NCI-H2171 treated with DMSO at 0.1 percent for 48 hours (cell line): ENCODE data around the gene TSPEAR.
"Not testable (repeated sequence)": the region's sequence is repeated elsewhere in the genome, so short reads cannot be mapped to it uniquely, and the experiment has no call there.

Experiments
- DNase-seq: peaks from one replicate; lab custom pipeline; 2025; lab: John Stamatoyannopoulos, UW

The TSPEAR gene

DNA sequence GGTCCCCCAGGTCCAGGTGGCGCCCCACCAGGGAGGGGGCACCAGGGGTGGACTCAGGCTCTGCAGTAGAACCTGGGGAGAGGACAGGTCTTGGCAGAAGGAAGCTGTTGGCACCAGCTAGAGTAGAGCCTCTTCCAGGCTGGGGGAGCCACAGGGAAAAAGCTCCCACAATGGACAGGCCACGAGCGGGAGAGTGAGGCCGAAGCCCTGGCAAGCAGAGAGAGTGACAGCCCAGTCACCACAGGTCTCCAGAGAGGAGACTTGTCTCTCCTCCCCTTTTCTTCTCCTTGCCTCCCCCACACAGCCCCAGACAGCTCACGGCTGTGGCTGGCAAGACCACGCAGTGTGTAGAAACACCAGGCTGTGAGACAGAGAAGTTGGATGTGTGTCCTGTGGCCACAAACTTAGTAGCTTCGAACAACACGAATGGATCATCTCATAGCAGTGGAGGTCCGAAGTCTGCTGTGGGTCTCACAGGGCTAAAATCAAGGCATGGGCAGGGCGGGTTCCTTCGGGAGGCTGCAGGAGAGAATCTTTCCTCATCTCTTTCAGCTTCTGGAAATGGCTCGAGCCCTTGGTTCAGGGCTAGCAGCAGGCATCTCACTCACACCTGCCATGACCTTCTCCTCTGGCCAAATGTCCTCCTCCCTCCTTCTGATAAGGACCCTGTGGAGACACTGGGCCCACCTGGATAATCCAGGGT, 60.2 kb downstream of the TSPEAR start:
- no peak for DNase-seq

DNA sequence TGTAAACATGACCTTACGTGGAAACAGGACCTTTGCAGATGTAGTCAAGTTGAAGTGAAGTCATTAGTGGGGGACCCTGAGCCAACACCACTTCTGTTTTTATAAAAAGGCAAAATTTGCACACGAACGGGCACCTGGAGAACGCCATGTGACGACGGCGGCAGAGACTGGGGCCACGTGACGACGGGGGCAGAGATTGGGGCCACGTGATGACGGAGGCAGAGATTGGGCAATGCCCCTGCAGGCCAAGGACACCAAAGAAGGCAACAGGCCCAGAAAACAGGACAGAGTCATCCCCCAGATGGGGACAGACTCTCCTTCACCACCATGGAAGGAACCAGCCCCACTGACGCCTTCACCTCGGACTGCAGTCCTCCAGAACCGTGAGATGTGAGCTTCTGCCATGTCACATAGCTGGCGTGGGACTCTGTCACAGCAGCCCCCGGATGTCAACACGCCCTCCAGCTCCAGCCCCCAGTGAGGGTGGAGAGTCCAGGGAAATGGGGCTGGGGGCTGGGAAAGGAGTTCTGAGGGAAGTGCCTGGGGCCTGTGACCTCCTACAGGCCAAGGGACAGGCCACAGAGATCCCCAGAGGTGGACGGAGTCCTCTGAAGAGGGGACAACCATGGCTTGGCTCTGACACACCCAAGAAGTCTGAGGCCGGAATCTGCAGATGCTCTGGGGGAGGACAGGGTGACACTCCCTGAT, 61.0 kb downstream of the TSPEAR start:
- no peak for DNase-seq

DNA sequence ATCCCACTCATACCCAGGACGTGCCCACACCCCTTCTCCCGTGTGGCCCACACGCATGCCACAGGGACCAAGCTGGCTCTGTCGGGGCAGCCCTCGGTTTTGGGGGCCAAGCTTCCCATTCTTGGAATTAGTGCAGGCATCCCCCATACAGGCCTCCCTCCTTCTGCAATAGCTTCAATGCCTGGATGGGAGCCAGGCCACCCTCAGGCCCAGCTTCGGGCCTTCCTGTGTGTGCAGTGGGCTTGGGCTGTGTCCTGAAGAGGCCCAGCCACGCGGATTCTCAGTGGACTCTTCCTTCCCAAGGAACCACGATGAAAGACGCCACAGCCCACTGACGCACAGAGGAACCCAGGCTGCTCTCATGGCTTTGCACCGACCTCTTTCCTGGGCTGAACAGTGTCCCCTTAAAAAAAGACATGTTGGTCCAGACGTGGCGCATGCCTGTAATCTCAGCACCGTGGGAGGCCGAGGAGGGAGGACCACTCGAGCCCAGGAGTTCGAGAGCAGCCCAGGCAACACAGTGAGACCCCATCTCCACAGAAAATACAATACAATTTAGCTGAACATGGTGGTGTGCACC, 61.8 kb downstream of the TSPEAR start:
- no peak for DNase-seq

DNA sequence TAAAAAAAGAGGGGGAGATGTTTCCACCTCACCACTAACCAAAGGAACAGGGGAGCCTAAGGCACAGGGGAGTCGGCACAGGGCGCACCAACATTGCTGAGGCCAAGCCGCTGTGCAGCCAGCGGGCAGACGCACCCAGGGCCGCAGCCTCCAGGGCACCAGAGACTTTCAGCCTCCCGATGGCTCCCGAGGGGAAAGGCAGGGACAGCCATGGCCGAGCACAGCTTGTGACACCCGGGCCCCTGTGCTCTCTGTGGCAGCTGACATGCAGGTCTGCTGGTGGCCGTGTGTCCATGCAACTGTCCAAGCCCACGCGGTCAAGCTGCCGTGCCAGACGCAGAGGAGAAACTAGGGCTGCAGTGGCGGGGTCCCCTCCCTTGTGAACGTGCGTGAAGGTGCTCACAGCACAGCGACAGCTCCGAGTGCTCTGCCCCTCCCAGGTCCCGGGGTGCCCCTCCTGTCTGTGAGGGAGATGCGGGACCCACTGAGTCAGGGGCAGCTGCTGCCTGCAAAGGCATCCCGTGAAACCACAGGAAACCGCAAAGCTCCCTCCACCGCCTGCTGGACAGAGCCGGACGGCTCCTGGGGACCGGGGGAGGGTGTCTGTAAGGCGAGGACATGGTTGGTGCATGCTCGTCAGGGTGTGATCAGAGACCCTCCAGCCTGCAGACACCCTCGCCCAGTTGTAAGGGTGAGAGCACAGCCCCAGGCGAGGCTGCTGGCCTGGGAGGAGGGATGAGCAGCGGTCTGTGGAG, 62.6 kb downstream of the TSPEAR start:
- no peak for DNase-seq

DNA sequence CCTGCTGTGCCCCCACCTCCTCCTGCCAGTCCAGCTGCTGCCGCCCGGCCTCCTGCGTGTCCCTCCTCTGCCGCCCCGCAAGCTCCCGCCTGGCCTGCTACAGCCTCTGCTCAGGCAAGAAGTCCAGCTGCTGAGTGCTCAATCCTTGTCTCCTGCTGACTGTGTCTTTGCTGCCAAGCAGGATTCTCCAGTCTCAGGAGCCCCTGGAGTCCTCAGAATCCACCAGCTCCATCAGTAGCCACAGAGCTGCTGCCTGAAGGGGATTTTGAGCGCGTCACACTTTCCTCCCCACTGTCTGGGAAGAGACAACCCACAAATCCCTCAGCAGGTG, 64.2 kb downstream of the TSPEAR start:
- no peak for DNase-seq

DNA sequence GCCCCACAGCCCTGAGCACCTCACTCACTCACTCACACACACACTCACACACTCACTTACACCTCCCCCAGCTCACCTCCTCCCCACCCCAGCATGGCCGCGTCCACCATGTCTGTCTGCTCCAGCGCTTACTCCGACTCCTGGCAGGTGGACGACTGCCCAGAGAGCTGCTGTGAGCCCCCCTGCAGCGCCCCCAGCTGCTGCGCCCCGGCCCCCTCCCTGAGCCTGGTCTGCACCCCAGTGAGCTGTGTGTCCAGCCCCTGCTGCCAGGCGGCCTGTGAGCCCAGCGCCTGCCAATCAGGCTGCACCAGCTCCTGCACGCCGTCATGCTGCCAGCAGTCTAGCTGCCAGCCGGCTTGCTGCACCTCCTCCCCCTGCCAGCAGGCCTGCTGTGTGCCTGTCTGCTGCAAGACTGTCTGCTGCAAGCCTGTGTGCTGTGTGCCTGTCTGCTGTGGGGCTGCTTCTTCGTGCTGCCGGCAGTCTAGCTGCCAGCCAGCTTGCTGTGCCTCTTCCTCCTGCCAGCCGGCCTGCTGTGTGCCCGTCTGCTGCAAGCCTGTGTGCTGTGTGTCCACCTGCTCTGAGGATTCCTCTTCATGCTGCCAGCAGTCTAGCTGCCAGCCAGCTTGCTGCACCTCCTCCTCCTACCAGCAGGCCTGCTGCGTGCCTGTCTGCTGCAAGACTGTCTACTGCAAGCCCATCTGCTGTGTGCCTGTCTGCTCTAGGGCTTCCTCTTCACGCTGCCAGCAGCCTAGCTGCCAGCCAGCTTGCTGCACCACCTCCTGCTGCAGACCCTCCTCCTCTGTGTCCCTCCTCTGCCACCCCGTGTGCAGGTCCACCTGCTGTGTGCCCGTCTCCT, 64.8 kb downstream of the TSPEAR start, which contains the start of gene KRTAP10-11:
Gene KRTAP10-11 (plus strand): TSS at position 49 of the 856 bp plus-strand sequence. CDS start 45 bp downstream, at position 94.
- peak; percentile 64 for DNase-seq

DNA sequence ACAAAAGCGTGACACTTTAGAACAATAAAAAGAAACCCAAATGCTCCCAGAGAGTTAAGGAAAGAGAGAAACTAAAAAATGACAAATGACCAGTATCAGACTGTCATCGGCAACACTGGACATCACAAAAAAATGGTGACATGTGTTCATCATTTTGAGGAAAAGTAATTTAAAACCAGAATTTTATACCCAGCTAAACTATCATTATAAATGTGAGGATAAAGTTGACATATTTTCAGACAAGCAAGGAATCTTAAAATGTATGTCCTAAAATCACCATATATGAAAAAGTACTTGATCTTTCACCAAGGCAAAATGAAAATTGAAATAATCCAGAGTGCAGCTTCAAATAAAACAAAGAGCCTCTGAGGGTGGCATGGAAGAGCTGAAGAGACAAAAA, 66.5 kb downstream of the TSPEAR start:
- DNase-seq, result no peak

DNA sequence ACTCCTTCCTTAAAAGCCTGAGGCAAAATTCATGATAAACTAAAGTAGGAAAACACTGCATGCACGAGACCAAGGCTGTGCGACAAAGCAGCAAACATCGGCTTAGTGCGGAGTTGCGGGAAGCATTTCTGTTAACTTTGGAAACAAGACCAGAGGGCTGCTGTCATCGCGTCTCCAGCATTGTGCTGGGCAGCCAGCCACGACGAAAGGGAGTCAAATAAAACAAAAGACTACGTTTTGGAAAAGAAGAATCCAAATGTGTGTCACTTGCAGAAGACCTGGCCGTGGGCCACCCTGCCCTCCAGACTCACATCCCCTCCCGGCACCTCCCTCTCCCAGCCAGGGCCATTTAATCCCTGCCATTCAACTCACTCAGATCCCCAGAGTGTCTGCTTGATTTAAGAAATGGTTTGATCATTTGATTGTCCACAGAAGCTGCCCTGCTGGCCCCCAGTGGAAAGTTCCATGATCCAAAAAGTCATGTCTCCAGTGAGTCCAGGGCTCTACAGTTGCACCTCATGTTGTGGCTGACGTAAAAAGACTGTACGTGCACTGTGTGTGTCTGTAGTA, 67.5 kb downstream of the TSPEAR start:
- no peak for DNase-seq

DNA sequence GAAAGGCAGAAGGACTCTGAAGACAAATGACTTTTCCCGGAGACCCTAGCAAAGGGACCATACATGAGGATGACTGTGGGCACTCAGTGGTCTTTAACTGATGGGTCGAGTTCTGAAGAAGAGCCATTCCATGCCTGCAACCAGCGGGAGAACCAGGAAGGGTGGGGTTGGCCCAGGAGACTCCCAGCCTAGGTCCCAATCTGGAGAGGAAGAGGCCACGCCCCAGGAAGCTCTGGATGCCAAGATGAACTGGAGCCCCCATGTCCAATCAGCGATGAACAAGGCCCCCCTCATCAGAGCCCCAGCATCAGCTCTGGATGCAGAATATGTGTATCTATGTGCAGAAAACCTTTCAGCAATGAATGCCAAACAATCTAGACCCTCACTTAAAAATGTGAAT, 70.6 kb downstream of the TSPEAR start:
- no peak for DNase-seq

DNA sequence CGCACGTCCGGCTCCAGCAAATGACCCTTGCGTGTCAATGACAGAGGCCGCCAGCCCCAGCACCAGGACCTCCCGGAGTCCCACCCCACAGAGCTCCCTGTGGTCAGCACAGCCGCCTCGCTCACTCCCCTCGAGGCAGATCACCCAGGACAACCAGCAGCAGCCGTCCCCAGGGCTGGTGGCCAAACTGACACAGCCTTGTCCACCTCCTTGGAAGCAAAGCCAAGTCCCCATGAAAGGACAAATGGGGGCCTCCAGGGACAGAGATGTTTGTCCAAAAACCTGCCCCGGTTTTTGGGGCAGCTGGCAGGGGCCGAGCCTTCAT, 72.1 kb downstream of the TSPEAR start:
- no peak for DNase-seq

DNA sequence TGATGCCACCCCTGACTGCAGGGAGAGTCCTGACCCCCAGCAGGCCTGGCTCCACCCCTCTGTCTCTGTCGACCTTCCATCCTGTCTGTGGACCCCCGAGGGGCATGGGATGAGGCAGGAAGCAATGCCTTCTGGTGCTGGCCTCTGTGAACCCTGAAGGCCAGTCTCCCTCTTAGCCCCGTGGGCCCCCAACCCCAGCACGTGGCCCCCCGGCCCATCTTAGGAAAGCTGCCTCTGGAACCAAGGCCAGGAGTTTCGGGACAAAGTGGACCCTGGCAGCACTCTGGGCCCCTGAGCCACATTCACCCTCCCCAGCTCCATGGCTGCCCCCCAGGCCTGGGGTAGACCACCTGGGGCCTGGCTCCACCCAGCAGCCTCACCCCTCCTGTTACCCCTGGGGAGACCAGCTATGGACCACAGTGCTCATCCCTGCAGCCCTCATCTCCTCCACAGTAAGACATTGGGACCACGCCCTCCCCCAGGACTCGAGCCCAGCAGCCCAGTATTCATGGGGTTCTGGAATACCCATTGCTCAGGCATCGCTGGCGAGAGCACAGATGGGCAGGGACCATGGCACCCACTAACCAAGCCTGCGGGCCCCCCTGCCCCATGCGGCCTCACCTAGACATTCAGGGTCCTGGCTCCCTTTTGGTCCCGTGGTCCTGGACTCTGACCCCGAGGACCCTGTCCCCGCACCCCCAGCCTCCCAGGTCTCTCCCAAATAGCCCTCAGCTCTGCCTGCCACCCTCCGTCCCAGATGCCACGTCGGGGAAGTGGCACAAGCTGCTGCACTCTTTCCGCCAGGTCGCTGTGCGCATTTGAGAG, 72.7 kb downstream of the TSPEAR start:
- DNase-seq, result not testable (repeated sequence)

DNA sequence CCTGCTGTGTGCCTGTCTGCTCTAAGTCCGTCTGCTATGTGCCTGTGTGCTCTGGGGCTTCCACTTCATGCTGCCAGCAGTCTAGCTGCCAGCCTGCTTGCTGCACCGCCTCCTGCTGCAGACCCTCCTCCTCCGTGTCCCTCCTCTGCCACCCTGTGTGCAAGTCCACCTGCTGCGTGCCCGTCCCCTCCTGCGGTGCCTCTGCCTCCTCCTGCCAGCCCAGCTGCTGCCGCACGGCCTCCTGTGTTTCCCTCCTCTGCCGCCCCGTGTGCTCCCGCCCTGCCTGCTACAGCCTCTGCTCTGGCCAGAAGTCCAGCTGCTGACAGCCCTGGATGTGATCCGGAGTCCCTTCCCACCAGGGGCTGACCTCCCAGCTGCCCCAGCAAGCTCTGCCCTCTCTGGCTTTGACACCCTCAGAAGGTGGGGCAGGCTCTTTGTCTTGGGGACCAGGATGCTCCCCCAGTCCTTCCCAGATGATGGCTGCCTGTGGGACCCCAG, 73.5 kb downstream of the TSPEAR start:
- DNase-seq, result not testable (repeated sequence)

DNA sequence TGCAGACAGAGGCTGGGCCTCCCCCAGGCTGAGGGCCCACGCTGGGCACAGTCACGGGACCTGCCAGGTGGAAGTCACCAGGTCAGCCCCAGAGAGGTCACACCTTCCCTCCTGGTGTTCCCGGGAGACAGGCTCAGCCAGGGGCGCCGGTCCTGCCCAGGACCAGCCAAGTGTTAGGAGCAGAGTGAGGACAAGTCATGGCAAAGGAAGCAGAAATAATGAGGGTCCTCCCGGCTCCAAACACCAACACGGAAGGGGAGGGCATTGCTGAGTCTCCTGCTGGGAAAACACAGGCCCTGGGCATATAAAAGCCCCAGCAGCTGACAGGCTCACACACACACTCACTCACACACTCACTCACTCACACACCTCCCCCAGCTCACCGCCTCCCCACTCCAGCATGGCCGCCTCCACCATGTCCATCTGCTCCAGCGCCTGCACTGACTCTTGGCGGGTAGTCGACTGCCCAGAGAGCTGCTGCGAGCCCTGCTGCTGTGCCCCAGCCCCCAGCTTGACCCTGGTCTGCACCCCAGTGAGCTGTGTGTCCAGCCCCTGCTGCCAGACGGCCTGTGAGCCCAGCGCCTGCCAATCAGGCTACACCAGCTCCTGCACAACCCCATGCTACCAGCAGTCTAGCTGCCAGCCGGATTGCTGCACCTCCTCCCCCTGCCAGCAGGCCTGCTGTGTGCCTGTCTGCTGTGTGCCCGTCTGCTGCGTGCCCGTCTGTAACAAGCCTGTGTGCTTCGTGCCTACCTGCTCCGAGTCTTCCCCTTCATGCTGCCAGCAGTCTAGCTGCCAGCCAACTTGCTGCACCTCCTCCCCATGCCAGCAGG, 74.1 kb downstream of the TSPEAR start, which contains the start of gene KRTAP10-10:
Gene KRTAP10-10 (plus strand): TSS at position 339 of the 833 bp plus-strand sequence. CDS start 62 bp downstream, at position 401.
- peak; percentile 28 for DNase-seq

DNA sequence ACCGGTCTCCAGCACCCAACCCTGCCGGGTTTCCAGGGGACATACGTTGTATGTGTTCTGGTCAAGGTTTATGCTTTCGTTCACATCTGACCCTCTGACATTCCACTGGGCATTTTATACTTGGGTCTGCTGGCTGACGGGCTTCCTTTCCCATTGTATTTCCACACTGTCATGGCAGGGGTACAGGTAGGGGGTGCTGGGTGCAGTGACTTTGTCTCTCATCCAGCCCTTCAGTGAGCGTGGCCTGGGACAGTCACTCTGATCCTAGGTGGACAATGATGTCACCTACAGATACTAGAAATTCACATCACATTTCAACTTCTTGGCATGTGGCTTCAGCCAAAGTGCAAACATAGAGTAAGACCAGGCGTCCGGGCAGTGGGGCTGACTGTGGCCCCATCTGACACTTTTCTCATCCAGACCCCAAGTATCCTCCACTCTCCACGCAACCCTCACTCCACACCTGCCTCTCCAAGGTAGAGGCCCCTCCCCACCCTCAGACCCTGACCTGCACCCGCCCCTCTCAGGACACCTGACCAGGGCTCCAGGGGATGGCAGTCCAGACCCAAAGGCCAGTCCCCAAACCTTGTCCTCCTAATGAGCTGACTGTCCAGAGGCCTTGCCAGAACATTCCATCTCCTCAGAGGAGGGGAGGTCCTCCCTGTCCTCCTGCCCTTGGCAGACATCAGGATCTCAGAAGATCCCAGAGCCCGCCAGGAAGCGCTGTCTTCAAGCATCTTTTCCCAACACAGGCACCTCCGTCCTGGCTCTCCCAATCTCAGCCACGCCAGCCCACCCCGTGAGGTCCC, 75.0 kb downstream of the TSPEAR start:
- DNase-seq, result no peak

DNA sequence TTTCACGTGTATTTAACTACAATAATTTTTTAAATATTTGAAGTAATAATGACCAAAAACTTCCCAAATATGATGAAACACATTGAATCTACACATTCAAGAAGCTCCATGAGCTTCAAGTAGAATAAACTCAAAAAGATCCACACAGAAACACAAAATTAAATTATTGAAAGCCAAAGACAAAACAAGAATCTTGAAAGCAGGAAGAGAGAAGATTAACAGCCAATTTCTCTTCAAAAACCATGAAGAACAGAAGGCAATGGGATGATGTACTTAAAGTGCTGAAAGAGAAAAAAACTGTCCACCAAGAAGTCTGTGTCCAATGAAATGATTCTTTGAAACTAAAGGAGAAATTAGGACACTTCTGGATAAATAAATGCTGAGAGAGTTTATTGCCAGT, 79.3 kb downstream of the TSPEAR start:
- no peak for DNase-seq

DNA sequence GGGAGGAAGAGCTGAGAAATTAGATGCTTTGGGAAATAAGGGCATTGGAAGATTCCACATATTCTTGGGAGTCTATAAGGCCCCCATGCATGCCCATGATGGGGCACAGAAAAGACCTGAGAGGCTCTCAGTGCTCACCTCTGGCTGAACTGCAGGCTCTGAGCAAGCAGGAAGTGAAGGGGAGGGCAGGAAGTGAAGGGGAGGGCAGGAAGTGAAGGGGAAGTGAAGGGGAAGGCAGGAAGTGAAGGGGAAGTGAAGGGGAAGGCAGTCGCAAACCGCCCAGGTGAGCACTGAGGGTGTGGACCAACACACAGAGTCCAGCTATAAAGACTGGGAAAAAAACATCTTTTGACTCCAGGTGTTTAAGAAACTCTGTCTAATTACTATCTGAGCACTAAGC, 80.9 kb downstream of the TSPEAR start:
- DNase-seq, result no peak

DNA sequence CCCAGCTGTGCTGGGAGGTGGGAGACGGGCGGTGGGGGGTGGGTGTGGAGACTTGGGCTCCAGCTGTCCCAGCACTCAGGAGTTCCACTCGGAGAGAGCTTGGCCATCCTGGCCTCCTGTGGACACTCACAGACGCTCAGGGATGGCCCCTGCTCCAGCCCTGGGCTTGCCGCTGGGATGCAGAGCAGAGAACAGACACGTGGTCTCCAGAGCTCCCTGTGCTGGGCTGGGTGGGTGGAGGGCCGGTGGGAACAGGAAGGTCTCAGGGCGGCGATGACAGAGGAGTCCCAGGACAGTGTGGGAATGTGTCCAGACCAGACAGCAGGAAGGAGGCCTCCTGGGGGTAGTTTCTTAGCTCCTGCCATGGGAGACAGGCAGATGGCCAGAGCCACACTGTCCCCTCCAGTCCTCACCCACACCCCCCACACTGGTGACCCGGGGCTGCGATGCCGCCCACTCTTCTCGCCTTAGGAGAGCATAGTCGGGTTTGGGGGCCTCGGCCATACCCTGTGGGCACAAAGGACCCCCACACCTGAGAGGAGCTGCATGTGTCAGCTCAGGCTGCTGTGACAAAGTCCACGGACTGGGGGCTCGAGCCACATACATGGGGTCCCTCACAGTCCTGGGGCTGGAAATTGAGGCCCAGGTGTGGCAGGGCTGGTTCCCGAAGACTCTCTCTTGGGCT, 82.5 kb downstream of the TSPEAR start:
- DNase-seq, result no peak

DNA sequence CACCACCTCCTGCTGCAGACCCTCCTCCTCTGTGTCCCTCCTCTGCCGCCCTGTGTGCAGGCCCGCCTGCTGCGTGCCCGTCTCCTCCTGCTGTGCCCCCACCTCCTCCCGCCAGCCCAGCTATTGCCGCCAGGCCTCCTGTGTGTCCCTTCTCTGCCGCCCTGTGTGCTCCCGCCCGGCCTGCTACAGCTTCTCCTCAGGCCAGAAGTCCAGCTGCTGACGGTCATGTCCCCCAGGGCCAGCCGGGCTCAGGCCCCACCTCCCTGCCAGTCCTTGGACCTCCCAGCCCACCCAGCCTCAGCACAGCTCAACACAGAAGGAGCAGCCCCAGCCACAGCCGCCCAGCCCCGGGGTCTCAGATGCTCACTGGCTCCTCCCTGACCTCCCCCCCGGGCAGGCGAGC, 83.5 kb downstream of the TSPEAR start:
- not testable (repeated sequence) for DNase-seq
